ENCODE data around the gene FNDC3B.
"Not testable (repeated sequence)": the region's sequence is repeated elsewhere in the genome, so short reads cannot be mapped to it uniquely, and the experiment has no call there.

The FNDC3B gene

DNA sequence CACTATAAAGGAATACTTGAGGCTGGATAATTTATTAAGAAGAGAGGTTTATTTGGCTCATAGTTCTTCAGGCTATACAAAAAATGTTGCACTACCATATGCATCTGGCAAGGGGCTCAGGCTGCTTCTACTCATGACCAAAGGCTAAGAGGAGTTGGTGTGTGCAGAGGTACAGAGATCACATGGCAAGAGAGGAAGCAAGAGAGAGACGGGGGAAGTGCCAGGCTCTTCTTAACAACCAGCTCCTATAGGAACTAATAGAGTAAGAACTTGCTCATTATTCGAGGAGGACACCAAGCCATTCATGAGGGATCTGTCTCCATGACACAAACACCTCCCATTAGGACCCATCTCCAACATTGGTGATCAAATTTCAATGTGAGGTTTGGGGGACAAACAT, 6.0 kb upstream of the FNDC3B start:
- DNase-seq: no peak

DNA sequence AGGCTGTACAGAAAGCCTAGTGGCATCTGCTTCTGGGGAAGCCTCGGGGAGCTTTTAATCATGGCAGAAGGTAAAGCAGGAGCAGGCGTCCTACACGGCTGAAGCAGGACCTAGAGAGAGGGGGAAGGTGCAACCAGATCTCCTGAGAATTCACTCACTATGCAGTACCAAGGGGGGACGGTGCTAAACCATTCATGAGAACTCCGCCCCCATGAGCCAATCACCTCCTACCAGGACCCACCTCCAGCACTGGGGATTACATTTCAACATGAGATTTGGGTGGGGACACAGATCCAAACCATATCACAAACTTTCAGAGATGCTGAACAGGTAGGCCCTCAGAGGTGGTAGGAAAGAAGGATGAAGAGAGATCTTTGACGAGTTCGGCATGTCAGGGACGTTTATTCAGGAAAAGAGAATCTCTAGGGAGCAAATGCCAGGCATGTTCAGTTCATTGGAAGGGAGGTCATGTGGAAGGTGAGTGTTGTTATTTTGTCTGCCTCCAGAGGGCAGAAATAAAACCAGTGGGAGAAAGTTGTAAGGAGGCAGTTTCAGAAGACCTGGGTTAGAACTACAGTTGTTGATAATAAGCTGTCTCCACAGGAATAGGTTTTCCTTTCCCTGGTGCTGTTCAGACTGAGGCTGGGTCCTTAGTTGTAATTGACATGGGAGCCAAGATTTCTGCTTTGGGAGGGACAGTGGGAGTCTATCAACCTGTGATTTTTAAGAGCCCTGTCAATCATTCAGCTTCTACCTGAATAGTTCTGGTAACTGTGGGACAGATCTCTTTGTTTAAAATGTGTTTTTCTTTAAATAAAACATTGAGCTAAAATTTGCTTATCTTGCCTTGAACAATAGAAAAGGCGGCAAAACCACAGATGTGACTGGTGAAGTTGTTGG, 4.3 kb upstream of the FNDC3B start:
- peak; percentile 65 for DNase-seq

DNA sequence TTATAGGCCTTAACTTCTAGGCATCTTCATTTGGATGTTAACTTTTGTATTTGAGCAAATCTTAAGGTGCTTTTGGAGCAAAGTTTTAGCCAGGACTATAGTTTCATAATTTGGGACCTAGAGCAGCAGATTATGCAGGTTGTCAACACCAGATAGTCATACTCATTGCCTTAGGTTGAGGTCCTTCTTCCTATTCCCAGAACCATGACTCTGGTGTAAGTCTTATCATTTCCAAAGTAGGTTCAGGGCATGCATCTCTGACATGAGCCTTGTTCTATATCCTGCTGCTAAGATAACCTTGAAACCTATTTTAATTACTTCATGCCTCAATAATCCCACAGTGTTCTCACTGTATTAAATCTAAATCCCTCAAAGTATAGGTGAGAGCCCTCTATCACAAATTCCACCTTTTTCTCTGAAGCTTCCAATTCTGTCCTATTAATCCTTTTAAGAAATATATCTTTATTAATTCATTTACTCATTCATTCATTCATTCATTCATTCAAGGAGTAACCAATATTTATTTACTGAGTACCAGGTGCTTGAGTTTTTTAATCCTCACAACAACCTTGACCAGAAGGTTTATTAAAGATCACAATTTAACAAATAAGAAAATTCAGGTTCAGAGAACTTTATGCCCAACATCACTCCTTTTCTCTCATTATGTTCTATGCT, 2.7 kb upstream of the FNDC3B start:
- DNase-seq: no peak

DNA sequence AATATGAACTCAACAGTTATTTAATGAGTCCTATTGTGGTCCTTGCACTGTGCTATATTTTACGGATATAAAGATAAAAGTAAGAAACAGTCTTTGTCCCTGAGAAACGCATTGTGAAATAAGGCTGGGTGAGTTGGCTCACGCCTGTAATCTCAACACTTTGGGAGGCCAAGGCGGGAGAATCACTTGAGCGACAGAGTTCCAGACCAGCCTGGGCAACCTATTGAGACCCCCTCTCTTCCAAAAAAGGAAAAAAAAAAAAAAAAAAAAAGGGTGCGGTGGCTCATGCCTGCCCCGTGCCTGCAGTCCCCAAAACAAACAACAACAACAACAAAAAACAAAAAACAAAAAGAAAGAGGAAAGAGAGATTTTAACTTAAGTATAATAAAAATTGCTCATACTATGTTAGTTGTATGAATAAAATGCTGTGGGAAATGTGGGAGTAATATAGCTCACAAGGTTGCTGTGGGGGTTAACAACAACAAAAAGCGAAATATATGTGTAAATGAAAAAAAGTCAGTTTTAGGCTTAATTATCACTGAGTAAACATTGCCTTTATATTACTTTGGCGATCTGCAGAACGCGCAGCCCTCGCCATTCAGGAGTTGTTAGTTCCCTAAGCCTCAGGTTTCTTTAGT, 461 bp upstream of the FNDC3B start:
- peak; percentile 42 for DNase-seq

DNA sequence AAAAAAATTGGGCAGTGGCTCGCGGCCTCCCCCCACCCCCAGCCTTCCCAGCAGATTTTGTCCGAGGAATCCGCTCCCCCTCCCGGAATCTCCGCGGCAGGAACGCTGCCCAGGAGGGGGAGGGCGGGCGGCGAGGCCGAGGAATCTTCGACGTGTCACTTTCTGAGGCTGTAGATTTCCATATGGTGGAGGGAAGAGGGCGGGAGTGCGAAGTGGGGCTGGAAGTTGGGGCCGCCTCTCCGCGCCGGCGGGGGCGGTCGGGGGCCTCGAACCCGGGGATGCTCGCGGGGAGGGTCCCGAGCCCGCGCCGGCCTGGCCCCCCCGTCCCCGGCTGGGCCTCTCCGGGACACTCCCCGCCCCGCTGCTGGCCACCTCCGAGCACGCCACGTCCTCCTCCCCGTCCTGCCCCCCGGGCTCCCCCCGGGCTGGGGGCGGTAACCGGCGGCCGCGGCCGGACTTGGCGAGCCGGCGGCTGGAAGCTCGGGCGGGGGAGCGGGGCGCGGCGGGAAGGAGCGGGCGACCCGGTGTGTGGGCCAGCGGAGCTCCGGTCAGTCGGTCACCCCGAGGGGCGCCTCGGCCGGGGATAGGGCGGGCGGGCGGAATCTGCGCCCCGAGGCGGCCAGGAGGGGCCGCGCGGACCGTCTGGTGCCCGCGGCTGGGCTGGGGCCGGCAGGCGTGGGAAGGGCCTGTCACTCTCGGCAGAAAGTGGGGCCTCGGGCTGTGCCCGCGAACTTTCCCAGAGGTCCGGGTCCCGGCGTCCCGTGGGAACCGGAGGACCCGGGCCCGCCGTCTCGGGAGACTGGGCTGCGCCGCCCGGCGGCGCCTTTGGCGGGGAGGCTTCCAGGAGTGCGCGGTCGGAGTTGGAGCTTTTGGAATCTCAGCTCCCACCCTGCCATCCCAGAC, 951 bp downstream of the FNDC3B start:
- DNase-seq: peak; percentile 53

DNA sequence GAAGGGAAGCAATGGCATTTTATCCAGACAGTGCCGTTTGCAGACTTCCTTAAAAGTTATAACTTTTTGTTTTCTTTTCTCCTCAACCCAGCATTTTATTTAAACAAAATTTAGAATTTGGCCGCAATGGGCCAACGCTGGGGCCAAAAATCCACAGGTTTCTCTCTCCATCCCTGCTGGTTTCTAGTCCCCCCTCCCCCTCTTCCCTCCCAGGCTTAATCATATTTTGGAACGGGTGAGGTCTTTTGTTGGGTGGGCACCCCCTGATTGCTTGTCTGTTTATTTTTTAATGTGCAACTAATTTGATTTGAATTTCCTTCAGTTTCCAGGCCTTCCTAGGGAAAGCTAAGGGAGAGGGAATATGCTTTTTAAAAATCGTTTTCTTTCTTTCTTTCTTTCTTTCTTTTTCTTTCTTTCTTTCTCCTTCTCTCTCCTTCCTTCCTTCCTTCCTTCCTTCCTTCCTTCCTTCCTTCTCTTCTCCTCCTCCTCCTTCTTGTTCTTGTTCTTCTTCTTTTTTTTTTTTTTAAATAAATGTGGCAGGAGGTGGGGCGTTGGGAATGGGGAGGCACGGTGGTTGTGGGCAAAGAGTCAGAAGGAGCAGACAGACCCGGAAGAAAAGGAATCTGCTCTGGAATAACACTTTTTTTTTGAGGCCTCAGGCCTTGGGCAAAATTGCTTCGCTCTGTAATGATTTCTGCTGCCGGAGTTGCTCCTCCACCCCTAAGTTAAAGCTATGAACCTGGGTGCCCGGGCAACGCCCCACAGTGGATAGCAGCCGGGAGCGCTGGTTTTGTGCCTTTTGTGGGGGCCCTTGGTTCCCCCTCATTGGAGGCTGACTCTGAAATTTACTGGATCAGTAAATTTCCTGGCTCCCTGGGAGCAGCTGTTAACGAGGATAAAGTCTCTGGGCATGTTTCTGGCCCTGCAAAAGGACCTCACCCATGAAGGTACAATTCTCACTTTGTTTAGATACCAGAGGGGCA, 1.9 kb downstream of the FNDC3B start:
- no peak for DNase-seq

DNA sequence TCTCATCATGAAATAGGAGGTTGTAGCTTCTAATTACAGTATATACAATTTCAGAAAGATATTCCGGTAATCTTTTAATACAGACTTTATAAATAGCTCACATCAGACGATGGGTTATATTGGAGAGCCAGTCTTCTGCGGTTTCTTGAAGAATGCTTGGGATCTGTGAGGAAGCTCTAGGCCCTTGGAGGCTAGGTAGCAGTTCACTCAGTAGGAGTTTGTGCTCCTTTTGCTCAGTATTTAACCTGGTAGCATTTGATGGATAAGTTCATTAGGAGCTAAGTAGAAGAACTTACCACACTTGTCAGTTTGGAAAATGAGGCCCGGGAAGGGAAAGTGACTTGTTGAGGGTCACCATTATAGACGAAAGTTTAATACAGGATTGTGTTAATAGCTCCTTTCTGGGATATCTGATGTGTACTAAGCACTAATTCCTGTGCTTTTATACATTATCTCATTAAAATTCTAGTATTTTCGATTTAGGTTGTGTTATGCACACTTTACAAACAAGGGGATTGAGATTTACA, 2.8 kb downstream of the FNDC3B start:
- no peak for DNase-seq

DNA sequence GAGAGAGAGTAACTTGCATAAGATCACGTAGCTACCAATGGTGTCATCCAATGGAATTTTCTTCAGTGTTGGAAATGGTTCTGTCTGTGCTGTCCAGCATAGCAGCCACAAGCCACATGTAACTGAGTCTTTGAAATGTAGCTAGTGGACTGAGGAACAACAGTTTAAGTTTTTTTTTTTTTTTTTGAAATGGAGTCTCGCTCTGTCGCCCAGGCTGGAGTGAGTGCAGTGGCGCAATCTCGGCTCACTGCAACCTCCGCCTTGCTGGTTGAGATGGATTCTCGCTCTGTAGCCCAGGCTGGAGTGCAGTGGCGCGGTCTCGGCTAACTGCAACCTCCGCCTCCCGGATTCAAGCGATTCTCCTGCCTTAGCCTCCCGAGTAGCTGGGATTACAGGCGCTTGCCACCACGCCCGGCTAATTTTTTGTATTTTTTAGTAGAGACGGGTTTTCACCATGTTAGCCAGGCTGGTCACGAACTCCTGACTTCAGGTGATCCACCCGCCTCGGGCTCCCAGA, 3.3 kb downstream of the FNDC3B start:
- DNase-seq: not testable (repeated sequence)

DNA sequence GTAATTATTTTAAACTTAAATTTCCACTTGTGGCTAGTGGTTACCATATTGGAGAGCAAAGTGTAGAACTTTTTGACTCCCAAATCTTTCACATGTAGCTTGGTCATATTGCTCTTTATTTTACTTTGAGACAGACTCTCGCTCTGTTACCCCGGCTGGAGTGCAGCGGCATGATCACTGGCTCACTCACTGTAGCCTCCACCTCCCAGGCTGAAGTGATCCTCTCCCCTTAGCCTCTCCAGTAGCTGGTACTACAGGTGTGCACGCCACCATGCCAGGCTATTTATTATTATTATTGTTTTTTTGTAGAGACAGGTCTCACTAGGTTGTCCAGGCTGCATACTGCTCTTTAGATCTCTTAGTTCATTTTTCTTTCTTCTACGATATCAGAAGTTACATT, 3.9 kb downstream of the FNDC3B start:
- DNase-seq: no peak

DNA sequence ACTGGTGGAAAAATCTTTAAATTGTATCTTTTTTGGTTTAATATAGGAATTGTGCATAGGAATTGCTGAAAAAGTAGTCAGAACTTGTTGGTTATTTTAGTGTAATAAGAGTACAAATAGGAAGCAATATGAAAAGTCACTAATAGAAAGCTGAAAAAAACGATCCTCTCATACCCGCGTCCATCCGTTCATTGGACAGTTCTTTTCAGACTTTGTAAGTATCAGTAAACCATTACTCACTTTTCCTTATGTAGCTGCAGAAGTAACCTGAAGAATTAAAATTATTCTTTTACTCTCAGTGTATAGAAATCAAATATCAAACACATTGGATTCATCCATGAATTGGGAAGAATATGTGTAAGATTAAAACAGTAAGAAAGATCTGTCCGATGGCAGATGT, 4.4 kb downstream of the FNDC3B start:
- DNase-seq: no peak

DNA sequence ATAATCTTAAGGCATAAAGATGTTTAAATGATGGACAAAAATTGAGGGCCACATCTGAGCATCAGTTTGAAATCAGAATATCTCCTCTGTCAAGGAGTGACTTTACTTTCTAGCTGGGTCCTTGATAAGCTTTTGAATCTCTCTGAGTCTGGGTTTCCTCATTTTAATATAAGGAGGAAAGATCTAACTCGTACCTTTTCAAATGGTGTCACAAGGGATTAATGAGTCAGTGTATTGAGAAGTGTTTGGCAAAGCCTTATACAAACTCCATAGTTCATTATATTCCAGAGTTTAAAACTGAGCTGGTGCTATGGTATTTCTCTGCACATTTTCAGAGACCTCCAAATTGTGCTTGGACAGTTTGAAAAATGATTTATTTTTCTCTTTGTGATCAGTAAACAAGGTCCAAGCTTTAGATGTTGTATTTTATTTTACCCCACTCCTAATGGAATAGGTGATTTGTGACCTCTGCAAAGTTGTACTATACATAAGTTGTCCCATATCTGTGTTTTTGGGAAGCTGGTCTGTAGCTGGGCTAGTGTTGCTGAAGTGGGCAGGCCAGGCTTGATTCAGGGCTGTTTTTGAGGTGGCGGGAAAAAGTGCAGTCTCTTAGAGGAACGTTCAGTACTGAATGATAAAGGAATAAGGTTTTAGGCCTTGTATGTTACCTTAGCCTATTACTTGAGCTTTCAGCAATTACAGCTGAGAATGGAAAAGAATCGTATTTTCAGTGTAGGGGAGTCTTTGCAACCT, 5.6 kb downstream of the FNDC3B start:
- no peak for DNase-seq

DNA sequence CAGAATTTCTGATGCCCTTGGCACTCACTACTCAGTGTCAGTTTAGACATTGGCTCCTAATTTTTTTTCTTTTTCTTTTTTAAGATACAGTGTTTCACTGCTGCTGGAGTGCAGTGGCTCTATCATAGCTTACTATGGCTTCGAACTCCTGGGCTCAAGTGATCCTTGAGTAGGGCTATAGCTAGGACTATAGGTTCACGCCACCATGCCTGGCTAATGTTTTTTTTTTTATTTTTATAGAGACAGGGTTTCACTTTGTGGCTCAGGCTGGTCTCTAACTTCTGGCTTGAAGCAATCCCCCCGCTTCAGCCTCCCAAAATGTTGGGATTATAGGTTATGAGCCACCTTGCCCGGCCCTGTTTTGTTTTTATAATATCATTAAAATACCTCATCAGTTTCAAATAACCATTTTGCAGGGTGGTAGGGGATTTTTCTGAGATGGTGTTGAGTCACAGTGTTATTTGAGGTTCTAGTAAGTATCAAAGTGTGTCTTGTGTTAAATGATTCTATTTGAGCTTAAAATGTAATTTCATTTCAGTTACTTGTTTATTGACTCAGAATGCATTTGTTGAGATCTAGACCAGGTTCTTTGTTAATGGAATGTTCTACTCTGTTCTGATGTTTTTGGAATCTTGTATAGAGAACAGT, 7.0 kb downstream of the FNDC3B start:
- DNase-seq: no peak

DNA sequence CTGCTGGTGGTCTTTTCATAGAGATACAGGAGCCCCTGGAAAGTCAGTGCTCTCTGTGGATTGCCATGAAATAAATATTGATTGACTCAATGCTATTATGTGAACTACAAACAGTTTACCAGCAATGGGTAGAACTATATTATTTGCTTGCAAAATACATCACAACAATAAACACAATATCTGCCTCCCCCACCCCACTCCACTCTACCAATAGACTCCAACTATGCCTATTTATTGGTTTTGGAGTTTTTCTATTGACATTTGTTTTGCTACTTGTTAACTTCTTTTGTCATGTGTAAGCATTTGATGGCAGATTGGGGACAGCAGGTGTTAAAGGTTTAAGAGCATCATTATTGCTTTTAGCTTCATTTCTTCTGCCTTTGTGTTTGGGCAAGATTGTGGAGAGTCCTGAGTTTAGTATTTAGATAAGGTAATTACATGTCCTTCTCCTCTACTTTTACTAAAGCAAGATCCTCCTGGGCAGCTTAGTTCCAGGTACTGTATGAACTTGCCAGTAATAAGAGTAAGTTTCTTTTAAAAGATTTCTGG, 8.3 kb downstream of the FNDC3B start:
- DNase-seq: no peak

DNA sequence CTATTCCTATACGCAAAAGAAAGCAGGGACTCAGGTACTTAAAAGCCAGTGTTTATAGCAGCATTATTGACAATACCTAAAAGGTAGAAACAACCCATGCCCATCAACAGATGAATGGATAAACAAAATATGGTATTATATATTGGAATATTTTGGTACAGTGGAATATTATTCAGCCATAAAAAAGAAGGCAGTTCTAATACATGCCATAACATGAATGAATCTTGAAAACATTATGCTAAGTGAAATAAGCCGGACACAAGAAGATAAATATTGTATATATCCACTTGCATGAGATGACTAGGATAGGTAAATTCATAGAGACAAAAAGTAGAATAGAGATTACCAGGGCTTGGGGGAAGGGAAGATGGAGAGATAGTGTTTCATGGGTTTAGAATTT, 9.2 kb downstream of the FNDC3B start:
- DNase-seq: no peak

DNA sequence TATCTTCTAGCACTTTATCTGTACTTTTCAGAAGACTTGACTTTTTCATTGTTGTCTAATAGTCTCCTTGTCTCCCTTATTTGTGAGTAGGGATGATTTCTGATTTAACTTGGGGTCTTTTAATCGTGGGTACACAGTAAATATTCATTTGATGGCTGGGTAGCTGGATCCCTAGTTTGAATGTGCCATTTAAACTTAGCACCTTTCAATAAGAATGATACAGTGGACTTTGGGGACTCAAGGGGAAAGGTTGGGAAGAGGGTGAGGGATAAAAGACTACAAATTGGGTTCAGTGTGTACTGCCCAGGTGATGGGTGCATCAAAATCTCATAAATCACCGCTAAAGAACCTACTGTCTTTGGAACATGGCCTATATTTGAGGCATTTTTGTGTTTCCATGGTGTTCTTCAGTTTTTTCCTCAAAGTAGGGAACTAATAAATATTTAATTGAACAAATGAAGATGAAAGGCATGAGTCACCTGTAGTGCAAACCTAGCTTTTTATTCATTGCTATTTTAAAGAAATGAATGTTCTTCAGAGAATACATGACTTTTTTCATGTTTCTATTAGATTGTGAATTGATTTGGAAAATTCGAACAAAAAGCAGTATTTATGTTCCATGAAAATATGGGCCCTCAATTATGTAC, 12.1 kb downstream of the FNDC3B start:
- DNase-seq: no peak

DNA sequence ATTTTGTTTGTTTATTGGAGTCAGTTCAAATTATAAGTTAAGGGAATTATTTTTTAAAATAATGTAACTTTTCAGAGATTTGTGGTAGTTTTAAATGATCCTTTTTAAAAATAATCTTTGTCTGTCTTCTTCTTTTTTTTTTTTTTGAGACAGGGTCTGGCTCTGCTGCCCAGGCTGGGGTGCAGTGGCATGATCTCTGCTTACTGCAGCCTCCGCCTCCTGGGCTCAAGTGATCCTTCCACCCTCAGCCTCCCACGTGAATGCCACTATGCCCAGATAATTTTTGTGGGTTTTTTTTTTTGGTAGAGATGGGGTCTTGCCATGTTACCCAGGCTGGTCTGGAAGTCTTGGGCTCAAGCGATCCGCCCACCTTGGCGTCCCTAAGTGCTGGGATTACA, 12.6 kb downstream of the FNDC3B start:
- no peak for DNase-seq

DNA sequence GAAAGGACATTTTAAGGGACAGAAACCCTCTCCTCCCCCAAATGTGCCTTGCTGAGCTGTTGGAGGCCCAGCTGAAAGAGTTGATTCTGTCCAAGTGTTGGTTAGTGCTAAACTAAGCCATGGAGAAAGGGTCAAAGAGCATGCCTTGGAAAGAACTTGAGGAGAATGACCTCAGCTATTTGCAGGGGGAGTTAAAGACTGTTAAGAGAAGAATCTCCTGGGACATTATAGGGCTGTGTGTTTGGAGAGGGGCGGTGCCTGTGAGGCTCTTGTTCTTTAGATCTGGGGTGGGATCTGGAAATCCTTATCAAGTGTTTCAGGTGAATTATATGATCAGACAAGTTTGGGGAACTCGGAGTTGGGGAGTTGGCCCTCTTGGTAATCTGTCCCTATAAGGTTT, 13.0 kb downstream of the FNDC3B start:
- no peak for DNase-seq

DNA sequence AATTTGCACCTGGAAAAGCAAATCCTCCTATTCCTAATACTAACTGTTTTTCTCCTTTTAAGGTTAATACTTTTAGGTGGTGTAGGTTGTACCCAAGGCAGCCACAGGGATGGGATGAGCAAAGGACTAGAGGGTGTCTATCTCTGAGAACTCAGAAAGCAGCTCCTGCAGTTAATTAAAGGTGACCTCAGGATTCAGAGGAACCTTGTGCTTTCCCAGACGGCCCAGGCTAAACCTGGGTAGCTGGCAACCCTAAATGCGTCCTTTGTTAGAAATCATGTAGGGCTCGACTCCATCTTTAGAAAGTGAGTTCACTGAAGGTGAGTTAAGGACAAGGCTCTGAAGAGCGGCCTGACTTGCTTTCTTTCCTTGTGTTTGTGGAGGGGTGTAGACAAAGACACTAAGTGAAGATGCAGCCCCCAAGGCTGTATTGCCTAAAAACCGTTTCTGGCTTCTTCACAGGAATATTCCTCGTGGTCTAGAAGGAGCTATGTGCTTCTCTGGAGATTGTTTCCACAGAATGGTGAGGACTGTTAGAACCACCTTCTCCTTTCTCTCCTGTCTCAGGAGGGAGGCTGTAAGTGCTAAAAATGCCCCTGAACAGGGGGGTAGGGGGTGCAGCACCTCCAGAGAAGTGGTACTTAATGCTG, 14.9 kb downstream of the FNDC3B start:
- DNase-seq: no peak

Data from hematopoietic multipotent progenitor cell treated with erythropoietin and hydrocortisone succinate and interleukin-3 and kit ligand, for 6 days (in vitro differentiated cells).